Right lung (tissue), 10 donors: Measurements from ENCODE around the gene GALC. TPM values are rescaled to one million over a fixed set of nuclear protein-coding genes. Genes with fewer than 3 reads are reported as not detected.
"Not testable (repeated sequence)": the region's sequence is repeated elsewhere in the genome, so short reads cannot be mapped to it uniquely, and the experiment has no call there.

Experiments used
- DNase-seq, 2 donors: peaks; one replicate each; pipeline ENCODE4 v3.0.0-alpha.2; 2013
- long read RNA-seq, 8 donors: transcript quantifications; one replicate each; lab custom pipeline, GENCODE V29; 2026
- polyA plus RNA-seq, 5 donors: library from polyadenylated mRNA; unstranded; fragments of 120-200 nt; gene quantifications; one replicate each; pipeline versions ENCODE4 v1.2.1 to v1.2.3, GENCODE V29; 2013; ENCODE audit warnings: inconsistent platforms in 1 of 5, low replicate concordance in 1 of 5; ENCODE audit not compliant: insufficient read length in 5 of 5, insufficient read depth in 1 of 5

Gene GALC
- polyA plus RNA-seq: 10 to 100 TPM; 24.0 to 47.9 (median 32.8) TPM
- long read RNA-seq, donor 1, transcript GALC-201 (17 exons, 3,883 nt): major isoform, 6 of 6 reads
- long read RNA-seq, donor 1, partial matches to known transcripts: 0 of 6 reads
- long read RNA-seq, donor 1, other reads (novel, unspliced or antisense): 0 of 6 reads
- long read RNA-seq, donor 2, transcript GALC-201 (17 exons, 3,883 nt): major isoform, 5 of 5 reads
- long read RNA-seq, donor 2, partial matches to known transcripts: 0 of 5 reads
- long read RNA-seq, donor 2, other reads (novel, unspliced or antisense): 0 of 5 reads
- long read RNA-seq, donor 3, transcript GALC-201 (17 exons, 3,883 nt): major isoform, 6 of 6 reads
- long read RNA-seq, donor 3, partial matches to known transcripts: 0 of 6 reads
- long read RNA-seq, donor 3, other reads (novel, unspliced or antisense): 0 of 6 reads
- long read RNA-seq, donor 4: 0 reads
- long read RNA-seq, donor 5, partial matches to known transcripts: 0 of 5 reads
- long read RNA-seq, donor 5, other reads (novel, unspliced or antisense): 0 of 5 reads
- long read RNA-seq, donor 6, partial matches to known transcripts: 0 of 4 reads
- long read RNA-seq, donor 6, other reads (novel, unspliced or antisense): 0 of 4 reads
- long read RNA-seq, donor 7, partial matches to known transcripts: 9 of 10 reads
- long read RNA-seq, donor 7, other reads (novel, unspliced or antisense): 0 of 10 reads
- long read RNA-seq, donor 8: 0 reads

GRCh38 chr14:87992718-87993628 lies at the start of gene GALC:
Gene GALC, minus strand, starts transcription at chr14:87993182. Its CDS starts 18 bp downstream, at chr14:87993164.
- DNase-seq: peak; percentile 88 to 89

- no peak for DNase-seq
These were observed 47.2 kb upstream of the GALC start for GRCh38 chr14:88040146-88040545.

DNA sequence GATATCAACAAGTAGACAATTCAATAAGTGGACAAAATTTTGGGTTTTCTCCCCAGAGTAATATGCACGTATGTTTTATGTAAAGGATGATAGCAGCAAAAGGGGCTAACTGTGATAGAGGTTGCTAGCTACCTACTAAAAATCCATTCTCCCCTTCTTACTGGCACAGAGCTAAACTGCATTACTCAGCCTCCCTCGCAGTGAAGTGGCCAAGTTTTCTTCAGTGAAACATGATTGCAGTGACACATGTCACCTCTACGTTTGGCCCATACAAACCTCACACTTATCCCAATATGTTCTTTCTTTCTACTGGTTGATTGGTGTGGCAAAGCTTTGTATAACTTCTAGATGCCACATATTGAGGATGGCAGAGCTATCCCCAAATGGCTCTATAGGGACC lies 46.2 kb upstream of the GALC start:
- DNase-seq: no peak

GRCh38 chr14:88037325-88037724 lies 44.3 kb upstream of the GALC start:
- DNase-seq: no peak

DNA sequence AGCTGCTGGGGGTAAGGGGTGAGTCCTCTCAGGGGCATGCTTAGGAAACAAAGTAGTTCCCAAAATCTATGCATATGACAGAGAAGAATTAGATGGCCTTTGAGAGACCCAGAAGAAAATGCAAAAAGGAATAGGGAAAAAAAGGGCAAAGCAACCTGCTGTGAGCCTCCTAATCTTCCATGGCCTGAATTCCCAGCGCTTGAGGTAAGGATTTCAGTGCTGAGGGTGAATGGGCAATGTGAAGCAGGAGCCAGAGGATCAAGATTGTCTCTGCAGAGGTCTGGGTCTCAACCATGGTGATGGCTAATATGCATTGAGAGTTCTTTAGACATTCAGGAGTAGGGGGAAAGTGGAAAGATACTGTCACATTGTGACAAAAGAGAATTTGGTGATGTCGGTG lies 43.4 kb upstream of the GALC start:
- DNase-seq: no peak

DNA sequence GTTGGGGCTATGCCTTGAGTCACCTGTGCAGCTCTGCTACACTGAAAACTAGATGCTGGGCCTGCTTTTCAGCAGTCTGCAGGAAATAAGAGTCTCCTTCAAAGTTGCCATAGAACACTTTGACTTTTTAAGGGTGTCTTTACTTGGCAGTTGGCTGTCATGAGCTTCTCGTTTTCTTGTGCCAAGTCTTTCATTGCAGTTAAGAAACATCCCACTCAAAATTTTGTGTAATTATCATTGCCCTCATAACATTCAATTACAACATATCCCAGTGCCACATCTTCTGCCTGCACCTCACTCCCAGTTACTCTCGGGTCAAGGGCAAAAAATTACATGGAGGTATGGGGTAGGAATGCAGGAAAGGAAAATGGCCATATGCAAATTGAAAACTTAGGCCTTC lies 41.1 kb upstream of the GALC start:
- DNase-seq: no peak

DNA sequence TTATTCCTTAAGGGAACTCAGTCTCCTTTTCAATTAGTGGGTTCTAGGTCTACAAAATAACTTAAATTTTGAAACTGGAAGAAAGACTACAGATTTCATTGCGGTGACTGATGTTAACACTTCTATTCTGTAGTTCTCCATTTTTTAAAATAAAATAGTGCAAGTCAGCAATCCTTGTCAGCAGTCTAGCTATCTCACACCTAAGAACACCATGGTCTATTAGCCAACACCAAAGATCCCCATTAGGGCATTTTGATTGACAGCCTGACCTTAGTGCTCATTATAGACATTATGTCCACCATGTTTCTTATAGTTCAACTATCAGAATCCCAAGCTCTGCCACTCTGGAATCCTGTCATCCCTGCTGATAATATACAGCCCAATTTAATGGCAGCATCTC lies 39.4 kb upstream of the GALC start:
- DNase-seq: no peak

- no peak for DNase-seq
These were observed 37.9 kb upstream of the GALC start for GRCh38 chr14:88030892-88031291.

GRCh38 chr14:88030079-88030478 lies 37.1 kb upstream of the GALC start:
- no peak for DNase-seq

GRCh38 chr14:88029500-88029899 lies 36.5 kb upstream of the GALC start:
- DNase-seq: no peak

DNA sequence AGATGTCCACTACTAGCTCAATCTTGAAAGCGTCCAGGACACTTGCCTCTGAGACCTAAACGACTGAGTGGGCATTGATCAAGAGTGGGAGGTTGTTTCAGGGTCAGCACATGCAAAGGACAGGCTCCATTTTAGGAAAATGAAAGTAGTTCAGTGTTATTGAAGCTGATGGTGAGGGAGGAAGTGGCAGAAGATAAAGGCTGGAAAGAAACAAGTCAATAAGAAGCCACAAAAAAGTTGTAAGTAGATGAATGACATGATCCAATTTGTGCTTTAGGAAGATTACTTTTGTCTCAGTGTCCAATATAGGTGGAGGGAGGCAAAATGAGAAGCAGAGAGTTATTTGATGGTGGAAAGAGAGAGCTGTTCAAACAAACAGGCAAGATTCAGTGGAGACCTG lies 33.9 kb upstream of the GALC start:
- no peak for DNase-seq

DNA sequence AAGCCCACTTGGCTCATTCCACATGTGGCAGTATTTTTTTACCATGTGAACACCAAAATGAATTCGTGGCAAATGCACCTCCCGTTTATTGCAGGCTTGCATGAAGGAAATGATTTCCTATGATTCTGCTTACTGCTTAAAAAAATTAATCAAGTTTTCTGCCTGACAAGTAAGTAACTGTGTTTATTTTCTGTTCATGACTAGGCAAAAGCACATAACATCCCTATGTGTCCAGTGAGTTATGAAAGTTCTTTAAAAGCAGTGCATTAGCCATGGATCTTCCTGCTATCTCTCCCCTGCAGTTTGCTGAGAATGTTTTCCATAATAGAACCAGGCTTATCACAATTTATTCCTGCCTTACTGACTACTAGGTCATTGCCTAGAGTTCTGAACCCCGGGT lies 32.3 kb upstream of the GALC start:
- no peak for DNase-seq

DNA sequence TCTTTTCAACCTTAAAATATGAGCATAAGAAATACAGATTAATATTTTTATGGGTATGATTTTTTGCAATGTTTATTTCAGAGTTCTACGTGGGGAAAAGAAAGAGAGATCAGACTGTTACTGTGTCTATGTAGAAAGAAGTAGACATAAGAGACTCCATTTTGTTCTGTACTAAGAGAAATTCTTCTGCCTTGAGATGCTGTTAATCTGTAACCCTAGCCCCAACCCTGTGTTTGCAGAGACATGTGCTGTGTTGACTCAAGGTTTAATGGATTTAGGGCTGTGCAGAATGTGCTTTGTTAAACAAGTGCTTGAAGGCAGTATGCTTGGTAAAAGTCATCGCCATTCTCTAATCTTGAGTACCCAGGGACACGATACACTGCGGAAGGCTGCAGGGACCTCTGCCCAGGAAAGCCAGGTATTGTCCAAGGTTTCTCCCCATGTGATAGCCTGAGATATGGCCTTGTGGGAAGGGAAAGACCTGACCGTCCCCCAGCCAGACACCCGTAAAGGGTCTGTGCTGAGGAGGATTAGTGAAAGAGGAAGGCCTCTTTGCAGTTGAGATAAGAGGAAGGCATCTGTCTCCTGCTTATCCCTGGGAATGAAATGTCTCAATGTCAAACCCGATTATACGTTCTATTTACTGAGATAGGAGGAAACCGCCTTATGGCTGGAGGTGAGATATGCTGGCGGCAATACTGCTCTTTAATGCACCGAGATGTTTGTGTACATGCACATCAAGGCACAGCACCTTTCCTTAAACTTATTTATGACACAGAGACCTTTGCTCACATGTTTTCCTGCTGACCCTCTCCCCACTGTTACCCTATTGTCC lies 31.5 kb upstream of the GALC start:
- DNase-seq: not testable (repeated sequence)

- no peak for DNase-seq
These were observed 30.7 kb upstream of the GALC start for GRCh38 chr14:88023658-88024187.

GRCh38 chr14:88017535-88017934 lies 24.6 kb upstream of the GALC start:
- no peak for DNase-seq

DNA sequence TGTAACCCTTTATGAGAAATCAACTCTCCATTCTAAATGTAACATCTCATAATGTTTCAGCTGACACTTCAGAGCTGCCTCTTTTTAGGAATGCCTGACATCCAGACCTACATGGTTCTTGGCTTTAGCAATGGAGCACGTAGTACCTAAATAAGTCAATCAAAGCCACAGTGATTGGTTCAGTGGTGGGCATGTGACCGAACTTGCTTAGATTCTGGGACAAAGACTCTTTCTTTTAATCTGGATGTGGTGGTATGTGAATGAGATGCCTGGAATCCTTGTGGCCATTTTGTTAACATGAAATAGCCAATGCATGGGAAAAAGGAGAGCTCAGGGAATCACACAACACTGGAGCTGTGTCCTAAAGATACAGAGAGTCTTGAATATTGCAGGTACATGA lies 23.8 kb upstream of the GALC start:
- no peak for DNase-seq

DNA sequence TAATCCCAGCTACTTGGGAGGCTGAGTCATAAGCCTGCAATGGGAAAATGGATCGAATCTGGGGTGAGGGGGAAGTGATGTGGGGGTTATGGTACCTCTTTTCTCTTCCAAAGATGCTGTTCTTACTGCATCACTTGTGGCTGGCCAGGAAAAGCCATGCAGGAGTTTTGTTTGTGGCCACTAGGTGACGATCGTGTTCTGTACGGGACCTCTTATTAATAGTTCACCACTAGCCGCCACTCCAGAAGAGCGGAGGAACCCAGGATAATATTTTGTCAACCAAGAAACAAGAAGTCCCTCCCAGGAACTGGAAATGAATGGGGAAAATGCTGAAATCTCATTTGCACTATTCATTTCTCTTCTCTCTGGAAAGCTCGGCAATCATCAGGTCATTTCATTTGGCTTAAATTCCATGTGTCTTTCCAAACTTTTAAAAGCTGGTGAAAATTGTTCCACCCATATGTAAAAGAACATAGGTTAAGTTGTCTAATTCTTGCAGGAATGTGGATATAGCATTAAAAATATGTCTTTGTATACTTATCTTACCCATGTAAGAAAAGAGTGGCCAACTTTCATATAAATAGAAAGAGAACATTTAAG lies 20.9 kb upstream of the GALC start:
- peak; percentile 49 to 60 for DNase-seq

- DNase-seq: peak; percentile 55 to 56
These were observed 19.5 kb upstream of the GALC start for GRCh38 chr14:88012495-88012894.

DNA sequence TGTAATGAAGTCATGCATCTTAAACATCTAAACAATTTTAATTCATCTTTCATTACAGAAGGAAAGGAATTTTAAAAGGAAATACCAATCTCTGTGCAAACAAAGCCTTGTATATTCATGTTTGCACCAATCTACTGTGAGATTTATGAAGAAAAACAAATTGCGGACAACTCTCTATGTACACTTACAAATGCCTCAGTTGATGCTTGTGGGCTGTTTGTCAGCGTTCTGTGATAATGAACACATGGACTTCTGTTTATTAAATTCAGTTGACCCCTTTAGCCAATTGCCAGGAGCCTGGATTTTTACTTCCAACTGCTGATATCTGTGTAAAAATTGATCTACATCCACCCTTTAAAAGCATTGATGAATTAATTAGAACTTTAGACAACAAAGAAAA lies 17.3 kb upstream of the GALC start:
- no peak for DNase-seq

DNA sequence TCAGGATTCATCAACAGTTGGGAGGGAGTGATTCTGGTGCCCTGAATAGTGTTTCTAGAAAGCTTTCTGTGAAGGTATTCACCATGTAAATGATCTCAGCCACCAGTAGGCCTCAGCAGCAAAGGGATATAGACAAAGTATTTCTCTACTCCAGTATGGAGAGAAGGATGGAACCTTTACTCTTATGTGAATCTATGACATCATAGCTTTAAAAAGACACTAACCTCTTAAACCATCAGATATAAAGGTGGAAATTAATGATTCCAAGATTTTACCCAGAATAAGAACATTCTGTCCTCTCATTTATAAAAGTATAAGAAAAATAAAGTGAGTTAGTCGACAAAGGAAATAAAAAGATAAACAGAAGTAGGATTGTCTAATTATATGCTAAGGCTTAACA lies 16.5 kb upstream of the GALC start:
- DNase-seq: no peak
